Inflammatory macrophage (primary cell): Measurements from ENCODE around the gene UBE2Z.
"Not testable (repeated sequence)": the region's sequence is repeated elsewhere in the genome, so short reads cannot be mapped to it uniquely, and the experiment has no call there.

ENCODE experiments used
- DNase-seq, 2 donors: peaks; one replicate each; pipeline ENCODE4 v3.0.0-alpha.2; 2020 to 2022
- total RNA-seq, 18 experiments: gene quantifications; one replicate each; lab custom pipeline; 2026; ENCODE audit warnings: mixed read lengths in 6 of 18, inconsistent platforms in 2 of 18; lab: John Stamatoyannopoulos, UW

Gene UBE2Z
- total RNA-seq, result 75.4 to 255 (median 99.5) reads per million in 18 experiments

DNA sequence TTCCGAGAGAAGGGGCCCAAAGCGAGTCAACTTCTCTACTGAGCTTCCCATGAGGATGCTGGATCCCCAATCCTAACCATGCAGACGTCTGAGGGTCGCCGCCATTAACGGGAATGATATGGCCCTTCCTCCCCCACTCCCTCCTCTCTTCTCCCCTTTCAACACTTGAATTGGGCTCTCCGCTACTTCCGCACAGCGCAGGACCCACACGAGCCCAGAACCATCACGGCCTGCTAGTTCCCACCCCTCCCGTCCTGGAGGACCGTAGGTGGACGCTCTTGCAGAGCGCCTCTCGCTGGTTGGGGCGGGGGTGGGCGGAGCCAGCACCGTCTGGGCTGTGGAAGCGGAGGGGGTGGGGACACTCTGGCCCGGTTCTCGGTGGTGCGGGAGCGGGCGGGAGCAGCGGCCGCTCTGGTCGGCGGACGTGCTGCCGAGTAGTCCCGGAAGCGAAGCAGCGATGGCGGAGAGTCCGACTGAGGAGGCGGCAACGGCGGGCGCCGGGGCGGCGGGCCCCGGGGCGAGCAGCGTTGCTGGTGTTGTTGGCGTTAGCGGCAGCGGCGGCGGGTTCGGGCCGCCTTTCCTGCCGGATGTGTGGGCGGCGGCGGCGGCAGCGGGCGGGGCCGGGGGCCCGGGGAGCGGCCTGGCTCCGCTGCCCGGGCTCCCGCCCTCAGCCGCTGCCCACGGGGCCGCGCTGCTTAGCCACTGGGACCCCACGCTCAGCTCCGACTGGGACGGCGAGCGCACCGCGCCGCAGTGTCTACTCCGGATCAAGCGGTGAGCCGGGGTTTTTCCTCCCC, at the start of gene UBE2Z:
TSS of gene UBE2Z (plus strand) at position 361 of the 797 bp plus-strand sequence. CDS start at position 458, 97 bp downstream.
- DNase-seq, result peak; percentile 94 to 95

- DNase-seq, result no peak
Observed at GRCh38 chr17:48860034-48860433, 48.2 kb upstream of the UBE2Z start.

- no peak for DNase-seq
Observed at GRCh38 chr17:48860456-48860855, 47.8 kb upstream of the UBE2Z start.

DNA sequence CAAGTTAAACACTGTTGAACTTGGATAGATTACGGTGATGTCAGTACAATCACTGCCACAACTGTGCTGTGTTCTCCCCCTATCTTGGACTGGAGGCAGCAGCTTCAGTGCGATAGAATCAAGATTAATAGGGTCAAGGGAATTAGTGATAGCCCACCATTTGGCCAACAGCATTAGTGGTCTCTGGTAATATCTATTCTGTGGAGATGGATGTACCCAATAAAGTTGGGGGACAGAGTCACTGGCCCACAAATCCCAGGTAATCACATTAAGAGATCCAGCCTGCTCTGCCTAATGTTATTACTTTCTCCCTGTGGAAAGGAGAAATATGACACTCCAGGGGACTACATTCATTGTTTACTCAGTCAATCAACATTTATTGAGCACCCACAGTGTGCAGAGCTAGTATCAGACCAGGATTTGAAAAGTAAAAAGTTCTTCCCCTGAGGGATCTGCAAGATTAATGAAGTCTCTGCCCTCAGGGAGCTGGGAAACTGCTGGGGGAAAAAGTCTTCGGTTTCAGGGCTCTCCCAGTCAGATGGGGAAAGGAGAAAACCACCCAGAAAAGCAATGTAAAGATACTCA, 39.2 kb upstream of the UBE2Z start:
- DNase-seq, result no peak

DNA sequence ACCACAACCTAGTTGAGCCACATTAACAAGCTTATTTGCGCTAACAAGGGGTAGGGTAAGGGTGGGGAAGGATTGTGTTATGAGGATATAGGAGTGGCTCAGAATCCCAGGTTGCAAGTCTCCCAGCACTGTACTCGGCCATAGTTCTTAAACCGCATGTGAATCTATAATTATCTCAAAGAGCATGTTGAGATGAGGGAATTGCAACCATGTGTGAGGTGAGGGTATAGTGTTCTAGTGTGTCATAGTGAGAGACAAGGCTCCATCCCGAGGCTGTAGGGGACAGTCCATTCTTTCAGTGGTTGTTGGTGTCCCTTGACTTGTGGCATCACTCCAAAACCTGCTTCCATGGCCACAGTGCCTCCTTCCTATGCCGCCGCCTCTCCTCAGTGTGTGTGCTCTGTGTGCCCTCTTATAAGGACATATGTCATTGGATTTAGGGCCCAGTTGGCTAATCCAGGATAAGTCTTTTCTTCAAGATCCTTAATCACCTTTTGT, 38.3 kb upstream of the UBE2Z start:
- no peak for DNase-seq

DNA sequence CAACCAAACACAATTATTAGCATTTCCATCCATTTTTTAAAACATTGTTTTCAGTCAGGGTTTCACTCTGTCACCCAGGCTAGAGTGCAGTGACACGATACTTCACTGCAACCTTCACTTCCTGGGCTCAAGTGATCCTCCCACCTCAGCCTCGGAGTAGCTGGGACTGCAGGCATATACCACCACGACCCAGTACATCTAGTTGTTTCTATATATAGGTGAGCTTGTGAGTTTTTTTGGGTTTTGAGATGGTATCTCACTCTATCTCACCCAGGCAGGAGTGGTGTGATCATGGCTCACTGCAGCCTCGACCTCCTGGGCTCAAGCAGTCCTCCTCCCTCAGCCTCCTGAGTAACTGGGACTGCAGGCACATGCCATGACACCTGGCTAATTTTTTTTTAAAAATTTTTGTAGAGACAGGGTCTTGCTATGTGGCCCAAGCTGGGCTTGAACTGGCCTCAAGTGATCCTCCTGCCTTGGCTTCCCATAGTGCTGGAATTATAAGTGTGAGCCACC, 37.1 kb upstream of the UBE2Z start:
- DNase-seq, result no peak

DNA sequence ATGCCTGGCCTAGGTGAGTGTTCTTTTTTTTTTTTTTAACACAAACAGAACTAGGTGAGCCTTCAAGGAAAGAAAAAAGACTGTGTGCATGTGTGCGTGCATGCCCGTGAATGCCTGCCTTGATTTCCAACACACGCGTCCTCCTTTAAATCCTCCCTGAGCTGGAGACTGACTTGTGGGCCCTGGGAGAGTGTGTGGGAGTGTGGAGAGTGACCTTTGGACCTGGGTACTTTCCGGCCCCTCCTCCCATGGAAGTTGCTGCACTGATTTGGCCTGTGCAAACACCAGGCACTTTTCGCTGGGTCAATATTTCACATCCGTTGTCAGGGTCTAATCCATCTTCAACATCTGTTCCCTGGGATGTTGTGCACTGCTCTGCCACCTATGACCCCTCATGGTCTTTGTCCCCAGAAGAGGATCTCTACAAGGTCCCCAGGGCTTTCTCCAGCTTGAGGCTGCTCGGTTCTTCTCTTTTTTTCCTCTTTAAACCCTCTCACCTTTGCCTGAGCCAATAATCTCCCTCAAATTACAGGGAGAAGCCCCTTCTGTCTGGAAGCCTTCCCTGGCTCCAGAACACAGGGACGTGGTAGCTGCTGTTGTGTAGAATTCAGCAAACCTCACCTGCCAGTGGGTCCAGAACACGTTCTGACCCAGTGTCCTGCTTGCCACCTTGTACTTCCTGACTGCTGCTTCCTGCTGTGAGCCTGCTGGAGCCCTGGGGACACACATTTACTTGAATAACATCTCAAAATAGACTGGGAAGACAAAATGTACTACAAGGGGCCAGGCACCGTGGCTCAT, 36.5 kb upstream of the UBE2Z start:
- DNase-seq, result no peak

DNA sequence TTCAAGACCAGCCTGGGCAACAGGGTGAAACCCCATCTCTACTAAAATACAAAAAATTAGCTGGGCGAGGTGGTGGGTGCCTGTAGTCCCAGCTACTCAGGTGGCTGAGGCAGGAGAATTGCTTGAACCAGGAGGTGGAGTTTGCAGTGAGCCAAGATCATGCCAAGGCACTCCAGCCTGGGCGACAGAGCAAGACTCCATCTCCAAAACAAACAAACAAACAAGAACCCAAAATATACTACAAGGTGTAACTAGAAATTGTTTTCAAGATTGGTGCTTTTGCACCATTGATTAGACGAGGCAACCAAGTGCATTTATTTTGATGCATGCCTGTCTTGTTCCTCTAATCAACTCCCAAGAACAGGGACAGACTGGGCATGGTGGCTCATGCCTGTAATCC, 35.8 kb upstream of the UBE2Z start:
- not testable (repeated sequence) for DNase-seq

GRCh38 chr17:48873209-48873608, 35.0 kb upstream of the UBE2Z start:
- DNase-seq, result no peak

GRCh38 chr17:48873696-48874443, 34.3 kb upstream of the UBE2Z start:
- no peak for DNase-seq

DNA sequence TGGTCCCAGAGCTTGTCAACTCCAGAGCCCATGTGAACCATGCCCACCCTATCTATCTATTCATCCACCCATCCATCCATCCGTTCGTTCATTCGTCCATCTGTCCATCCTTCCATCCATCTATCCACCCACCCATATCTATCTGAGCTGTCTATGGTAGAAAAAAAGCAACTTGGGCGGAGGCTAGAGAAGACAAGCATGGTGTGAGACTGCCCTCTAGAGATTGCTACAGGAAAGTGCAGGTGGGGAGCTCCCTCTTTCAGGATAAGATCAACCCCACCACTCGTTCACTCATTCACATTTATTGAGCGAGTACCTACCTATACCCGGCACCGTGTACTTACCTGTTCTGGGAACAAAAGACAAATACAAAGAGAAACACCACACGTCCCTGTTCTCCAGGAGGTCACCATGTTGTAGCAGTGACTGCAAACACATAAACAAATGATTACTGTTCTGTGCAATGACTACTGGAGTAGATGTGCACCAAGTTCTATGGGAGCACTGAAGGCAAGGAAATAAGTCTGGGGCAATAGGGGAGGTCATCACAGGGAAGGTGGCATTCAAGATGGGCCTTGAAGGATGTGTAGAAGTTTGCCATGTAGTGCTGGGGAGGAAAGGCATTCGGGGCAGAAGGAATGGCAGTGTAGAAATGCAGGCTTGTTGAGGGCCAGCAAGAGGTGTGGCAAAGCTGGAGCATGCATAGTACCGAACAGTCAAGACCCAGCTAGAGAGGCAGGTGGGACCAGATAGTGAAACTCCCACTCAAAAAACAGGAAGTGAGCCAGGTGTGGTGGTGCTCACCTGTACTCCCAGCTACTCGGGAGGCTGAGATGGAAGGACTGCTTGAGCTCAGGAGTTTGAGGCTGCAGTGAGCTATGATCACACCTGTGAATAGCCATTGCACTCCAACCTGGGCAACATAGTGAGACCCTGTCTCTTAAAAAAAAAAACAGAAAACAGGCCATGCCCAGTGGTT, 29.0 kb upstream of the UBE2Z start:
- peak; percentile 65 to 67 for DNase-seq

DNA sequence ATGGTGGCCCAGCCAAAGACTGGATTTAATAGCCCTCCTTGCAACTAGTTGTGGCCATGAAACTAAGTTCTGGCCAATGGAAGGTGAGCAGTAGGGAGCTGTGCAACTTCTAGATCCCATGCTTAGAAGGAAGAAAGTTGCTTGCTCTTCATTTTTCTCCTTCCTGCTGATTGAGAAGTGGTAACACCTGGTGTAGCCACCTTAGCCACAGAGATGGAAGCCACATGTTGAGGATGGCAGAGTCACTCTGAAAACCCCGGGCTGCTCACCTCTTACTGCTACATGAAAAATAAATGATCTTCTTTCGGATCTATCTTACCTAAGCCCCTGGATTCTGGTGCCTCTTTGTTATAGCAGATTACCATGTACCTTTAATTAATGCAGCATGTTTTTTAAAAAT, 25.9 kb upstream of the UBE2Z start:
- no peak for DNase-seq

DNA sequence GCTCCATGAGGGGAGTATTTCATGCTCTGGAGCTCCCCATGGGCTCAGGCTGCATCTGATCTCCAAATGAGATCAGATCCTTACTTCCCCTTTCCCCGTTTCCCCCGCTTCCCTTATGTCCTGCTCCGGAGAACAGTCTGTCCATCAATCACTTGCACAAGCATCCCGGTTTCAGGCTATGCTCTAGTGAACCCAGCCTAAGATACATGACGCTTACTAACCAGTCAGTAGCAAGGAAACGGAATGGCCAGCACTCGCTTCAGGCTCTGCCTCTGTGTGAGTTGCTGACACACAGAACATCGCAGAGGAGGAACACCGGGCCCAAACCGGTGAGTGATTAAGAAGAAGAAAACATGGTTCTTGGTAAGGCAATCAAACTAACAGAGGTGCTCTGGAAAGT, 25.0 kb upstream of the UBE2Z start:
- peak; percentile 6 to 19 for DNase-seq

DNA sequence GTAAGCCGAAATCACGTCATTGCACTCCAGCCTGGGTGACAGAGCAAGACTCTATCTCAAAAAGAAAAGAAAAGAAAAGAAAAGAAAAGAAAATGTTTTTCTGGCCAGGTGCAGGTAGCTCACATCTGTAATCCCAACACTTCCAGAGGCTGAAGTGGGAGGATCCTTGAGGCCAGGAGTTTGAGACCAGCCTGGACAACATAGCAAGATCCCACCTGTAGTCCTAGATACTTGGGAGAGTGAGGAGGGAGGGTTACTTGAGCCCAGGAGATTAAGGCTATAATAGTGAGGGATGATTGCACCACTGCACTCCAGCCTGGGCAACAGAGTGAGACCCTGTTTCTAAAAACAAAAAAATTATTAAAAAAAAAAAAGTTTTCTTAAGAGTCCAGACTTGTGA, 18.1 kb upstream of the UBE2Z start:
- DNase-seq, result no peak

- DNase-seq, result no peak
Observed at GRCh38 chr17:48892940-48893645, 15.1 kb upstream of the UBE2Z start.

GRCh38 chr17:48893646-48894508, 14.3 kb upstream of the UBE2Z start:
- no peak for DNase-seq

DNA sequence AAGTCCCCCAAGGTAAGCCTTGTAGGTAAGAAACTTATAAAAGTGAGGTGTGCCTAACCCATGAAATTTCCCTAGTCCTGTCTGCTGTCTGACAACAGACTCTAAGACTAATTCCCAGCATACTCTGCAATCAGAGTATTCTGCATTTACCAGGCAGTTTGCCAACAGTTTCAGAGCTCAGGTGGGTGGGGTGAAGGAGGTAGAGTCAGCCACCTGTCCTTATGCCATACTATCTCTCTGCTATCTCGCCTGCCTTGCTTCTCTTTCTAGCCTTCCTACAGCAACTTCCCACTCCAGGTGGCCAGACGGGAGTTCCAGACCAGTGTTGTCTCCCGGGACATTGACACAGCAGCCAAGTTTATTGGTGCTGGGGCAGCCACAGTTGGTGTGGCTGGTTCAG, 13.3 kb upstream of the UBE2Z start:
- no peak for DNase-seq

GRCh38 chr17:48901241-48901640, 7.0 kb upstream of the UBE2Z start:
- DNase-seq, result no peak

DNA sequence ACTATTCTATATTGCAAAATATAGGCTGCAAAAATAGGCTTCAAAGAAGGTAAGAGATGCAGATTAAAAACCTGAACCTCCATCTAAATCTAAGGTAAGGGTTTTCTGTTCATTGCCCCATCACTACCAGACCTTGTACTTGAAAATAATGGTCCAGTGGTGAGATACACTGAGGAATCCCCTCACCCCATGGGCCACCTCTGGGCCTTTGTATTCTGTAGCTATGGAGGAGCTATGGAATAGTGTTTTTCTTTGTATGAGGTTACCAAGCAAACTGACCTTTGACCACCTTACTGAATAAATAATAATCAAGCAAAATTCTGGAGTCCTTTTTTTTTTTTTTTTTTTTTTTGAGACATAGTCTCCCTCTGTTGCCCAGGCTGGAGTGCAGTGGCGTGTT, 4.8 kb upstream of the UBE2Z start:
- no peak for DNase-seq
